Stomach (tissue), 9 donors: ENCODE data around the gene TES. TPM values are rescaled to one million over a fixed set of nuclear protein-coding genes. Genes with fewer than 3 reads are reported as not detected.

ENCODE experiments used
- DNase-seq, 2 donors: peaks; one replicate each; pipeline versions ENCODE4 v3.0.0 to v3.0.0-alpha.2; 2013 to 2019
- H3K27ac ChIP-seq, 5 donors: fragments of 200-600 bp in 4 of 5; sonication (generic) in 4 of 5; one replicate each; pipeline ENCODE4 v1.5.1; 2013 to 2019; ENCODE audit warnings: mild to moderate bottlenecking in 1 of 5, moderate library complexity in 1 of 5
- H3K27me3 ChIP-seq, 3 donors: fragments of 200-600 bp; sonication (generic); one replicate each; pipeline ENCODE4 v1.5.1; 2017 to 2019; ENCODE audit warnings: mixed run types in 1 of 3
- H3K36me3 ChIP-seq, 4 donors: fragments of 200-600 bp; sonication (generic); 1 replicate in 3 of 4; 2 replicates in 1 of 4; pipeline ENCODE4 v1.5.1; 2016 to 2019
- H3K4me1 ChIP-seq, 4 donors: fragments of 200-600 bp; sonication (generic); one replicate each; pipeline ENCODE4 v1.5.1; 2016 to 2019
- H3K4me3 ChIP-seq, 4 donors: fragments of 200-600 bp; sonication (generic) in 3 of 4; one replicate each; pipeline ENCODE4 v1.5.1; 2016 to 2019; ENCODE audit warnings: mild to moderate bottlenecking in 1 of 4
- H3K9me3 ChIP-seq, 4 donors: fragments of 200-600 bp; sonication (generic); one replicate each; pipeline ENCODE4 v1.5.1; 2016 to 2019
- CTCF ChIP-seq, 7 experiments: fragments of 450-650 bp in 4 of 7; fragments of 200-600 bp in 3 of 7; sonication (generic) in 3 of 7; IDR thresholded peaks; one replicate each; pipeline ENCODE4 v1.5.1; 2016 to 2019; ENCODE audit warnings: antibody characterized with exemption in 7 of 7, control low read depth in 2 of 7, mild to moderate bottlenecking in 1 of 7
- EP300 ChIP-seq: sonication (generic); formaldehyde crosslinking; IDR thresholded peaks from one replicate; pipeline ENCODE4 v1.6.1; 2017; ENCODE audit warnings: antibody characterized with exemption
- POLR2A ChIP-seq, 4 donors: fragments of 450-650 bp; IDR thresholded peaks; one replicate each; pipeline ENCODE4 v1.6.1; 2016; ENCODE audit warnings: antibody characterized with exemption in 4 of 4, control low read depth in 2 of 4, mild to moderate bottlenecking in 1 of 4, moderate library complexity in 1 of 4
- POLR2AphosphoS5 ChIP-seq, 3 donors: sonication (generic); formaldehyde crosslinking; IDR thresholded peaks; one replicate each; pipeline ENCODE4 v1.6.1; 2016; ENCODE audit warnings: antibody characterized with exemption in 3 of 3
- WGBS, 5 donors: extraction: QIAGEN DNeasy Blood & Tissue Kit in 3 of 5; methylation state at CpG; one replicate each; pipeline versions ENCODE4 v1.1.5 to v1.1.7; 2013 to 2018; 5-methylcytosine and 5-hydroxymethylcytosine counted together
- intact Hi-C: fragments of 100-400 bp; cut with DNase I; formaldehyde crosslinking; loops from one replicate; pipeline ENCODE4 v1.15.1; 2023; ENCODE audit warnings: low total_unique reads
- polyA plus RNA-seq, 3 donors: library from polyadenylated mRNA; stranded (reverse); fragments of 200-250 nt; gene quantifications; one replicate each; pipeline ENCODE4 v1.2.3, GENCODE V29; 2013
- total RNA-seq, 5 donors: library from RNA; depleted of rRNA; stranded (reverse); fragments of >200 nt; gene quantifications; one replicate each; pipeline versions ENCODE4 v1.1.0 to v1.2.3, GENCODE V29; 2014 to 2016
- donor health status: healthy with polysubstance abuse.
- donor health status: Bipolar disorder and iron deficiency.
- donor health status: healthy.

TES gene
- total and polyA plus RNA-seq, 8 donors: 46.0 to 191 (median 119) TPM

- H3K4me1 ChIP-seq: peaks cover 37 to 95% (median 72%) of the 10 kb centered on the region in 4 donors
- WGBS, 5 donors: 16 to 33% (median 20%) methylated on average over 4 of the region's 4 CpGs
- no peaks in the 10 kb centered on the region for H3K27me3 ChIP-seq
- no peaks in the 10 kb centered on the region for H3K9me3 ChIP-seq
- intact Hi-C loops: no loop called here
- no peaks in the 10 kb centered on the region for H3K36me3 ChIP-seq
- peak; percentile 63 to 76 for DNase-seq
- H3K27ac ChIP-seq: peak overlapping the region; percentile 34 to 62 (median 59)
- TF ChIP-seq POLR2AphosphoS5 (IDR thresholded peaks at IDR 0.05): peak in 2 of 3 donors; percentile 66 to 69
- no peak for TF ChIP-seq EP300
- no peak overlapping the region for H3K4me3 ChIP-seq
Observed at GRCh38 chr7:116218051-116218645, 7.8 kb downstream of the TES start.

- peak overlapping the region in 3 of 5 donors; percentile 34 to 62 (median 59) for H3K27ac ChIP-seq
- H3K36me3 ChIP-seq: no peaks in the 10 kb centered on the region
- H3K4me1 ChIP-seq: peaks cover 35 to 95% (median 70%) of the 10 kb centered on the region in 4 donors
- TF ChIP-seq POLR2A (IDR thresholded peaks at IDR 0.05) (no peak), POLR2AphosphoS5 (IDR thresholded peaks at IDR 0.05) (no peak), CTCF (IDR thresholded peaks at IDR 0.05) (no peak), EP300 (no peak)
- 0 to 66% (median 26%) methylated on average over 1 of the region's 1 CpG for WGBS, 5 donors
- intact Hi-C loops: no loop called here
- H3K27me3 ChIP-seq: no peaks in the 10 kb centered on the region
- no peak overlapping the region for H3K4me3 ChIP-seq
- DNase-seq: no peak
- no peaks in the 10 kb centered on the region for H3K9me3 ChIP-seq
Observed at GRCh38 chr7:116218747-116219146, 8.4 kb downstream of the TES start.

GRCh38 chr7:116219288-116219687 is 8.9 kb downstream of the TES start:
- H3K27me3 ChIP-seq: no peaks in the 10 kb centered on the region
- no peak for DNase-seq
- no peak overlapping the region for H3K4me3 ChIP-seq
- peak overlapping the region in 3 of 5 donors; percentile 15 to 62 (median 59) for H3K27ac ChIP-seq
- H3K9me3 ChIP-seq: no peaks in the 10 kb centered on the region
- intact Hi-C loops: no loop called here
- peaks cover 32 to 95% (median 71%) of the 10 kb centered on the region in 4 donors for H3K4me1 ChIP-seq
- H3K36me3 ChIP-seq: no peaks in the 10 kb centered on the region
- TF ChIP-seq CTCF (IDR thresholded peaks at IDR 0.05): no peak
- no peak for TF ChIP-seq POLR2AphosphoS5 (IDR thresholded peaks at IDR 0.05)
- TF ChIP-seq POLR2A (IDR thresholded peaks at IDR 0.05): no peak
- TF ChIP-seq EP300: no peak

- Histone ChIP-seq H3K27ac (peak overlapping the region in 3 of 5 donors; percentile 15 to 62 (median 59)), H3K4me1 (peaks cover 32 to 95% (median 69%) of the 10 kb centered on the region in 4 donors), H3K36me3 (no peaks in the 10 kb centered on the region), H3K4me3 (no peak overlapping the region), H3K27me3 (no peaks in the 10 kb centered on the region), H3K9me3 (no peaks in the 10 kb centered on the region)
- intact Hi-C loops: no loop called here
- 71 to 82% (median 79%) methylated on average over 4 of the region's 4 CpGs for WGBS, 5 donors
- no peak for DNase-seq
- TF ChIP-seq POLR2A (IDR thresholded peaks at IDR 0.05): no peak
- no peak for TF ChIP-seq CTCF (IDR thresholded peaks at IDR 0.05)
- no peak for TF ChIP-seq EP300
- no peak for TF ChIP-seq POLR2AphosphoS5 (IDR thresholded peaks at IDR 0.05)
Observed at GRCh38 chr7:116219834-116220233, 9.5 kb downstream of the TES start.

GRCh38 chr7:116222501-116222900 is 12.2 kb downstream of the TES start:
- Histone ChIP-seq H3K27me3 (no peaks in the 10 kb centered on the region), H3K9me3 (no peaks in the 10 kb centered on the region), H3K36me3 (no peaks in the 10 kb centered on the region), H3K4me1 (peaks cover 18 to 94% (median 54%) of the 10 kb centered on the region in 4 donors), H3K27ac (no peak overlapping the region), H3K4me3 (no peak overlapping the region)
- intact Hi-C loops: no loop called here
- WGBS, 5 donors: 80 to 91% (median 87%) methylated on average over 5 of the region's 5 CpGs
- no peak for DNase-seq
- TF ChIP-seq EP300 (no peak), POLR2AphosphoS5 (IDR thresholded peaks at IDR 0.05) (no peak), CTCF (IDR thresholded peaks at IDR 0.05) (no peak), POLR2A (IDR thresholded peaks at IDR 0.05) (no peak)
